ENCODE measurements around the gene GRIK2.

The GRIK2 gene

DNA sequence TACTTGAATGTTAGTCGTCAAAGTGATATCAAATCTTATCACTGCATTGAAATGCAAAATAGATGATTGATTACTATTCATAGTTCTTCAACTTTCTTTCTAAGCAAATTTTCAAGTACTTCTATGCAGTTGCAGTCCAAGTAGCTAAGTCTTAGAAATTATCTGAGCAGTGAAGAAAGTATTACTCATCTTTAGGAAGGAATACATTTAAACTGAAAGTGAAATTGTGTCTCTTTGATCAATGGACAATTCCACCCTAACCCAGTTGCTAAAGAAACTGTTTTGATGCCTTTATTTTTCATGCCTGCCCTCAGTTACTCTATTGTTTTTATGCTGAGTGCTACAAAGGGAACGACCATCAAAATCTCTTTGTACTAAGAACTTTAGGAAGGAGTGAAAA, 337.4 kb downstream of the GRIK2 start:
- no peaks in the 10 kb centered on the region for H3K36me3 ChIP-seq (ENCODE audit: control insufficient read depth, insufficient read depth, low read length)
- H3K9ac ChIP-seq (ENCODE audit: low read depth, low read length) = no peak overlapping the region
- H3K4me3 ChIP-seq (ENCODE audit: low read depth, low read length) = no peak overlapping the region
- peaks cover 17% of the 10 kb centered on the region for H3K4me1 ChIP-seq (ENCODE audit: control insufficient read depth, insufficient read depth, low read length)
- H3K27me3 ChIP-seq (ENCODE audit: control insufficient read depth, insufficient read depth, low read length) = no peaks in the 10 kb centered on the region
- H3K9me3 ChIP-seq (ENCODE audit: control insufficient read depth, insufficient read depth, low read length) = 0 out of 2 replicates have a peak, but pooled peaks cover 7% of the 10 kb centered on the region
- H3K27ac ChIP-seq (ENCODE audit: low read depth, low read length) = peak overlapping the region; percentile 12

DNA sequence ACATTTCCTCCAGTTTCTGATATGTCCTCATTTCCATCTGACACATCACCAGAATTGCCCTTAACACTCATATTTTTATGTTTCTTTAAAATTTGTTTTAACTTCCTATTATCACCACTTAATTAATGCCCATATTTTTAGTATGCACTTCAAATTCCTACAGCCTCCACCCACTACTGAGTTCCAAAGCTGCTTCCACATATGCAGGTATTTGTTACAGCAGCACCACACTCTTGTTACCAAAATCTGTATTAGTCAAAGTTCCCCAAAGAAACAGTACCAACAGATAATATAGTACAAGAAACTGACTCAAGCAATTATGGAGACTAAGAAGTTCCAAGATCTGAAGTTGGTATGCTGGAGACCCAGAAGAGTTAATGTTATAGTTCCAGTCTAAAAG, 340.4 kb downstream of the GRIK2 start:
- Histone ChIP-seq H3K36me3 (ENCODE audit: control insufficient read depth, insufficient read depth, low read length) (no peaks in the 10 kb centered on the region), H3K9ac (ENCODE audit: low read depth, low read length) (no peak overlapping the region), H3K27me3 (ENCODE audit: control insufficient read depth, insufficient read depth, low read length) (no peaks in the 10 kb centered on the region), H3K27ac (ENCODE audit: low read depth, low read length) (no peak overlapping the region), H3K4me3 (ENCODE audit: low read depth, low read length) (no peak overlapping the region), H3K4me1 (ENCODE audit: control insufficient read depth, insufficient read depth, low read length) (peaks cover 17% of the 10 kb centered on the region), H3K9me3 (ENCODE audit: control insufficient read depth, insufficient read depth, low read length) (peaks cover 14% of the 10 kb centered on the region; the same call in 1 of the 2 replicates)

DNA sequence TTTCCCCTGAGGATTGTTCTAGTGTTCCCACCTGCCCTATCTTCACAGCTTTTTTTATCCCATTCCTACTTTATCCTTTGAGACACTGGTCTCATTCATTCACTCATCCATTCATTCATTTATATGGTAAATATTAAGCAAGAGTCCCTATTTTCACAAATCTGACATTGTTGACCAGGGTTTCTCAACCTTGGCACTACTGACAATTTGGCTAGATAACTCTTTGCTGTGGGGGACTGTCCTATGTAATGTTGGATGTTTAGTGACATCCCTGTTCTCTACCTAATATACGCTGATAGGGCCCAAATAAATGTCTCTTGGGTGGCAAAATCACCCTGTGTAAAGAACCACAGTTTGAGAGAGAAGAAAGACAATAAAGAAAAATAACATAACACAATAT, 345.0 kb downstream of the GRIK2 start:
- H3K27ac ChIP-seq (ENCODE audit: low read depth, low read length) = no peak overlapping the region
- no peak overlapping the region for H3K9ac ChIP-seq (ENCODE audit: low read depth, low read length)
- H3K4me1 ChIP-seq (ENCODE audit: control insufficient read depth, insufficient read depth, low read length) = peaks cover 32% of the 10 kb centered on the region
- peaks cover 14% of the 10 kb centered on the region; the same call in 1 of the 2 replicates for H3K9me3 ChIP-seq (ENCODE audit: control insufficient read depth, insufficient read depth, low read length)
- no peaks in the 10 kb centered on the region for H3K36me3 ChIP-seq (ENCODE audit: control insufficient read depth, insufficient read depth, low read length)
- no peaks in the 10 kb centered on the region for H3K27me3 ChIP-seq (ENCODE audit: control insufficient read depth, insufficient read depth, low read length)
- no peak overlapping the region for H3K4me3 ChIP-seq (ENCODE audit: low read depth, low read length)

DNA sequence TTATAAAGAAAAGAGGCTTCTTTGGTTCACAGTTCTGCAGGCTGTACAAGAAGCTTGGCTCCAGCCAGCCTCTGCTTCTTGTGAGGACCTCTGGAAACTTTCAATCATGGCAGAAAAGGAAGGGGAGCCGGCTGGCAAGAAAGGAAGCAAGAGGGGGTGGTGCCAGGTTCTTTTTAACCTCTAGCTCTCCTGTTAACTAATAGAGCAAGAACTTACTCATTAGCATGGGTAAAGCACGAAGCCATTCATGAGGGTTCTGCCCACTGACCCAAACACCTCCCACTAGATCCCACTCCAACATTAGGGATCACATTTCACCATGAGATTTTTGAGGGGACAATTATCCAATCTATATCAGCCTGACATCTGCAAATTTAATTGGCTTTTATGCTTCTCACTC, 347.1 kb downstream of the GRIK2 start:
- peak overlapping the region; percentile 34 for H3K27ac ChIP-seq (ENCODE audit: low read depth, low read length)
- peaks cover 32% of the 10 kb centered on the region for H3K4me1 ChIP-seq (ENCODE audit: control insufficient read depth, insufficient read depth, low read length)
- H3K36me3 ChIP-seq (ENCODE audit: control insufficient read depth, insufficient read depth, low read length) = no peaks in the 10 kb centered on the region

DNA sequence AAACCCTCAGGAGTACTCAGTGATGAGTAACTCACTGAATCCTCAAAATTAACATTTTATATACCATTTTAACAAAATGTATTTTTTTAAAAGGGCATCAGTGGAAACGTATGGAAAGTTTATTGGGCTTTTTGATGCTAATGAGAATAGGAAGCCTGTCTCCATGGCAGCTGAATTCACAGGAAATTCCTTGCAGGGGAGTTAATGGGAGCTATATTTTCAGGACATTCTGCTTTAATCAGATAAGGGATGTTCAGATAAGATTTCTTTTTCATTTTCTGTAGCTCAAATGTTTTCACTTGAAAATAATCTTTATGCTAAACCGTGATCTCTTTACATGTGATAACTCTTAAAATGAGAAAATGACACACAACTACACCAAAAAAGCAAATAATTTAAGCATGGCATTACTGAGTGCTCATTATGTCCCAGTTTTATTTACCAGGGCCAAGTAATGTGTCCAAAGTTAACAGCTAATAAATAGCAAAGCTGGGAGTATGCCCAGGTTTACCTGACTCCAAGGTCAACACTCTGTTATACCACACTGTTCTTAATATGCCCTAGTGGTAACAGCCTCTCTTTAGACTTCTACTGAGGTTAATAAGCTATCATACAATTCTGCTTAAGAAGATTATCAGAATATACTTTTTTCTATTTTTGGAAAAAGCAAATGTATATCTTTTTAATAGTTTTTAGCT, 348.1 kb downstream of the GRIK2 start:
- Histone ChIP-seq H3K9me3 (ENCODE audit: control insufficient read depth, insufficient read depth, low read length) (no peaks in the 10 kb centered on the region), H3K27ac (ENCODE audit: low read depth, low read length) (peak overlapping the region; percentile 37), H3K9ac (ENCODE audit: low read depth, low read length) (no peak overlapping the region), H3K4me1 (ENCODE audit: control insufficient read depth, insufficient read depth, low read length) (peaks cover 32% of the 10 kb centered on the region), H3K27me3 (ENCODE audit: control insufficient read depth, insufficient read depth, low read length) (no peaks in the 10 kb centered on the region), H3K4me3 (ENCODE audit: low read depth, low read length) (no peak overlapping the region; the same call in 1 of the 2 replicates), H3K36me3 (ENCODE audit: control insufficient read depth, insufficient read depth, low read length) (no peaks in the 10 kb centered on the region)

More for the DNA sequence above, 347.1 kb downstream of the GRIK2 start:
- no peak overlapping the region for H3K4me3 ChIP-seq (ENCODE audit: low read depth, low read length)
- peaks cover 10% of the 10 kb centered on the region; the same call in 1 of the 2 replicates for H3K9me3 ChIP-seq (ENCODE audit: control insufficient read depth, insufficient read depth, low read length)
- H3K9ac ChIP-seq (ENCODE audit: low read depth, low read length) = no peak overlapping the region
- no peaks in the 10 kb centered on the region for H3K27me3 ChIP-seq (ENCODE audit: control insufficient read depth, insufficient read depth, low read length)

DNA sequence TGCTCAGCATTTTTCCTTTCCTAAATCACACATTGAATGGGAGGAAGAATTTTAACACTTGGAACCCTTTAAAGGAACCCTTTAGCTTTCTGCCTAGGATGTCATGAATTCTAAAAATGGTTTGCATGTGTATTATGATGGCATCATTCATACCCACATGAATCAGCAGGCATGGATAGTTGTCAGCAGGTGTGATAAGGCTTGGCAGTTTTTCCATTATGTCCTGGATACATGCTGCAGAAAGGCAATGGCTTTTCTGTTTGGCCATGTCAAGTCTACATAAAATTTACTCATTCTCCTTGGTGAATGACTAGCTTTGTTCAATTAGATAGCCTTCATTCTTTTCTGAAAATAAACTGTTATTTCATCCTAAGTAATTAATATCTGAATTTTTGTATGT, 353.7 kb downstream of the GRIK2 start:
- H3K27me3 ChIP-seq (ENCODE audit: control insufficient read depth, insufficient read depth, low read length) = no peaks in the 10 kb centered on the region

DNA sequence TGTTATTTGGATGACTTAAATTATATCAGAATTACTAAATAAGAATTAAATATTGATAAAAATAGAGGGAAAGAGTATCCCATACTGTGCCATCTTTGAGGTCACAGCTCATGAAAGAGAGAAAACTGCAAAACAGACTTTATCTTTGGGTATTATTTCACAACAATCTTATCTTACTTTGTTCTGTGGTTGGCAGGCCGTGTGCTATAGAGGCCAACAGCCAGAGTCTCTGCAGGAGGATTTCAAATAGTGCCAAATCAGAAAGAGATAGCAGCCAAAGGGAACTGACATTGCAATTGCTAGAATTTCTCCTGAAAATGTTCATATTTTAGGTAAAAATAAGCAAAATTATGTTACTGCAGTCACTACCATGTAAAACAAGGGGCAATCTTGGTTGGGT, 354.2 kb downstream of the GRIK2 start:
- H3K36me3 ChIP-seq (ENCODE audit: control insufficient read depth, insufficient read depth, low read length) = no peaks in the 10 kb centered on the region
- no peak overlapping the region for H3K4me3 ChIP-seq (ENCODE audit: low read depth, low read length)
- no peaks in the 10 kb centered on the region for H3K9me3 ChIP-seq (ENCODE audit: control insufficient read depth, insufficient read depth, low read length)
- H3K27ac ChIP-seq (ENCODE audit: low read depth, low read length) = no peak overlapping the region
- no peaks in the 10 kb centered on the region for H3K27me3 ChIP-seq (ENCODE audit: control insufficient read depth, insufficient read depth, low read length)
- H3K9ac ChIP-seq (ENCODE audit: low read depth, low read length) = no peak overlapping the region
- peaks cover 3% of the 10 kb centered on the region; the same call in 1 of the 2 replicates for H3K4me1 ChIP-seq (ENCODE audit: control insufficient read depth, insufficient read depth, low read length)

More for the DNA sequence above, 353.7 kb downstream of the GRIK2 start:
- no peak overlapping the region for H3K4me3 ChIP-seq (ENCODE audit: low read depth, low read length)
- H3K9ac ChIP-seq (ENCODE audit: low read depth, low read length) = no peak overlapping the region
- H3K9me3 ChIP-seq (ENCODE audit: control insufficient read depth, insufficient read depth, low read length) = no peaks in the 10 kb centered on the region
- peaks cover 7% of the 10 kb centered on the region for H3K4me1 ChIP-seq (ENCODE audit: control insufficient read depth, insufficient read depth, low read length)
- no peak overlapping the region for H3K27ac ChIP-seq (ENCODE audit: low read depth, low read length)
- H3K36me3 ChIP-seq (ENCODE audit: control insufficient read depth, insufficient read depth, low read length) = no peaks in the 10 kb centered on the region

DNA sequence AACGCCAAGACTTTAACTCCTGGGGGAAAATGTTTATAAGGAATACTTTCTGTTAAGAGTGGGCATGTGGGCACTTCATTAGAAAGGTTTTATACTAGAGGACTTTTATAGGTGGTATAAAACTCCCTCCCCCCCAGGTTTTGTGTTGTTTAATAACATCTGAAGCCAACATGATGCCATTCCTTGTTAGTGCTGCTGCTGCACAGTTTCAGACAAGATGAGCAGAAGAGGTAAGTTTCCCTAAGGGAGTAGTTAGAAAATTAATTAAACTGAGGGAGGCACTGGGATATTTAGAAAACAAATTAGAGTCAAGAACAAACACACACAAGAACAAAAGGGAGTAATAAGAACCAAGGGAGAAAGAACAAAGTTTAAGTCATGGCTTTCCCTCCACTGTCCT, 362.4 kb downstream of the GRIK2 start:
- H3K4me3 ChIP-seq (ENCODE audit: low read depth, low read length) = no peak overlapping the region
- peaks cover 7% of the 10 kb centered on the region for H3K4me1 ChIP-seq (ENCODE audit: control insufficient read depth, insufficient read depth, low read length)
- no peak overlapping the region for H3K27ac ChIP-seq (ENCODE audit: low read depth, low read length)
- no peaks in the 10 kb centered on the region for H3K27me3 ChIP-seq (ENCODE audit: control insufficient read depth, insufficient read depth, low read length)
- no peaks in the 10 kb centered on the region for H3K9me3 ChIP-seq (ENCODE audit: control insufficient read depth, insufficient read depth, low read length)
- no peaks in the 10 kb centered on the region for H3K36me3 ChIP-seq (ENCODE audit: control insufficient read depth, insufficient read depth, low read length)
- no peak overlapping the region for H3K9ac ChIP-seq (ENCODE audit: low read depth, low read length)

DNA sequence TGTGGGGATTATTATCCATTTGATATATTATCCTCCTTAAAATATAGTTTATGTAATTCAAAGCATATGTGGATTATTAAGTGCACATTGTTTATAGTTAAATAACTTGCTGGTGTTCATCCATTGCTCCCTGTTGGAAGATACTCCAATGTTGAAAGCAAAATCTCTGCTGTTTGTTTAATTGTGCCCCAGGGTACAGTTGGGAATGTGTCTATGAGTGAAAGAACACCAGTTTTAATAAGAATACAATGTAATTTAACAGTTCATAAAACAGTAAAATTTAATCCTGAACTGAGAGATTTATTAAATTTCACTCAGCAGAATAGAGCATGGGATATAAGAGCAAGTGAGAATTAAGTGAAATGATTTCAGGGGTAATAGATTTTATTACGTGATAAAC, 364.9 kb downstream of the GRIK2 start:
- Histone ChIP-seq H3K27me3 (ENCODE audit: control insufficient read depth, insufficient read depth, low read length) (no peaks in the 10 kb centered on the region), H3K27ac (ENCODE audit: low read depth, low read length) (no peak overlapping the region), H3K4me3 (ENCODE audit: low read depth, low read length) (no peak overlapping the region), H3K9ac (ENCODE audit: low read depth, low read length) (no peak overlapping the region), H3K4me1 (ENCODE audit: control insufficient read depth, insufficient read depth, low read length) (peaks cover 18% of the 10 kb centered on the region), H3K9me3 (ENCODE audit: control insufficient read depth, insufficient read depth, low read length) (no peaks in the 10 kb centered on the region), H3K36me3 (ENCODE audit: control insufficient read depth, insufficient read depth, low read length) (no peaks in the 10 kb centered on the region)

DNA sequence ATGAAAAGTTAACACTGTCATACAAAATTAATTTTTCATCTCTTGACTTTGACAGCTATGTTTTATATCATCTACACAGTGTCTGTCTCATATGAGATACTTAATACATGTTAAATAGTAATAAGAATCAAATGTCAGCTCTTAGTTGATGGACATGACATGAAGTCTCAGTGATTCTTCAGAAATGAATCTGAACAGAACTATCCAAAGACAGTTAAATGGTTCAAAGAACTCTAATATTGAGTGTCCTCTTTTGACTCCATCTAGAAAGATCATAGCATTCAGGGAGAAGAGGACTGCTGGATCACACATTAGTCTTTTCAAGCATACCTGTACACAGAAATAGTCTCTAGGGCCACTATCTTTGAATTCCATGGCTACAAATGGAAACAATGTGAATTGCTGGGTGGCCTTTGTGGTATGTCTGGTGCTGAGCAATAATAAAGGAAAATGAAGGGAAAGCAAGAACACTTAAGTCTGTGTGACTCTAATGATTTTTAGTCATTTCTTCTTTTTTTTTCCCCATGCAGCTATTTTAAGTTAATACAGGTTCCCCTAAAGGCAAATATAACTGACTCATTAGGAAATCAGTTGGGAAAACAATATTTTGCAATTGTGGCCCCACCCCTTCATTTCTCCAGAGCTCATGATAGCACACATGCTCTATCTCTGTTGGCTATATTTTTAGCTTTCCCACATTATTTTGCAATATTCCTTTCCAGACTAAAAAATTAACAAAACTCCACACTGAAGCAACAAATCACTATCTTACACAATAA, 367.5 kb downstream of the GRIK2 start:
- Histone ChIP-seq H3K27me3 (ENCODE audit: control insufficient read depth, insufficient read depth, low read length) (no peaks in the 10 kb centered on the region), H3K4me1 (ENCODE audit: control insufficient read depth, insufficient read depth, low read length) (peaks cover 33% of the 10 kb centered on the region), H3K9ac (ENCODE audit: low read depth, low read length) (no peak overlapping the region), H3K9me3 (ENCODE audit: control insufficient read depth, insufficient read depth, low read length) (no peaks in the 10 kb centered on the region), H3K4me3 (ENCODE audit: low read depth, low read length) (no peak overlapping the region), H3K27ac (ENCODE audit: low read depth, low read length) (no peak overlapping the region), H3K36me3 (ENCODE audit: control insufficient read depth, insufficient read depth, low read length) (no peaks in the 10 kb centered on the region)

DNA sequence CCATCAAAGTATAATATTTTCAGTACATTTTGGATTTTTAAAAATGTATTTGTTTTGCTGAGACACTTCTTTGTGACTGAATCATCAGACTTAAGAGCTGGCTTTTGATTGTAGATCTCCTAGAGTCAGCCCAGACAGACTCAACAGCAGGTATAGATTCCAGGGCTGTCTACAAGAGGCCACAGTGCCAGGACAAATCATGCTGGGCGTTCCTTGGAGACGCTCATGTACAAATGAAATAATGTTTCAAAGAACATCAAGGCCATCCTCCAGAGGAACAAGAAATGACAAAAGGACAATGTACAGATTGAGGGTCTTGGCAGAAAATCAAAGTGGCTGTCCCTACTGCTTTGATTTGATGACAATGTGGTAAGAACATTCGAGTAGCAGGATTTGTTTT, 369.3 kb downstream of the GRIK2 start:
- Histone ChIP-seq H3K27ac (ENCODE audit: low read depth, low read length) (no peak overlapping the region), H3K4me1 (ENCODE audit: control insufficient read depth, insufficient read depth, low read length) (peaks cover 50% of the 10 kb centered on the region), H3K36me3 (ENCODE audit: control insufficient read depth, insufficient read depth, low read length) (no peaks in the 10 kb centered on the region), H3K9ac (ENCODE audit: low read depth, low read length) (no peak overlapping the region), H3K4me3 (ENCODE audit: low read depth, low read length) (no peak overlapping the region), H3K27me3 (ENCODE audit: control insufficient read depth, insufficient read depth, low read length) (no peaks in the 10 kb centered on the region), H3K9me3 (ENCODE audit: control insufficient read depth, insufficient read depth, low read length) (no peaks in the 10 kb centered on the region)

All from HUES48 (cell line).